ENCODE measurements around the gene CDS2.

DNA sequence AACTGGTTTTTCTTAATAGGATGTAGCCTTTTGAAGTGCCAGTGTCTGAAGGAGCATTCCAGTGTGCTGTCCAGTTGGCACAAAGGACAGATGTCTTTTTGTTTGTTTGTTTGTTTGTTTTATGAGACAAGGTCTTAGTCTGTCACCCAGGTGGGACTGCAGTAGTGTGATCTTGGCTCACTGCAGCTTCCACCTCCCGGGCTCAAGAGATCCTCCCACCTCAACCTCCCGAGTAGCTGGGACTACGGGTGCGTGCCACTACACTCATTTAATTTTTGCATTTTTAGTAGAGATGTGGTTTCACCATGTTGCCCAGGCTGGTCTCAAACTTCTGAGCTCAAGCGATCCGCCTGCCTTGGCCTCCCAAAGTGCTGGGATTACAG, 27.7 kb downstream of the CDS2 start:
- TF ChIP-seq, protein P1, sequence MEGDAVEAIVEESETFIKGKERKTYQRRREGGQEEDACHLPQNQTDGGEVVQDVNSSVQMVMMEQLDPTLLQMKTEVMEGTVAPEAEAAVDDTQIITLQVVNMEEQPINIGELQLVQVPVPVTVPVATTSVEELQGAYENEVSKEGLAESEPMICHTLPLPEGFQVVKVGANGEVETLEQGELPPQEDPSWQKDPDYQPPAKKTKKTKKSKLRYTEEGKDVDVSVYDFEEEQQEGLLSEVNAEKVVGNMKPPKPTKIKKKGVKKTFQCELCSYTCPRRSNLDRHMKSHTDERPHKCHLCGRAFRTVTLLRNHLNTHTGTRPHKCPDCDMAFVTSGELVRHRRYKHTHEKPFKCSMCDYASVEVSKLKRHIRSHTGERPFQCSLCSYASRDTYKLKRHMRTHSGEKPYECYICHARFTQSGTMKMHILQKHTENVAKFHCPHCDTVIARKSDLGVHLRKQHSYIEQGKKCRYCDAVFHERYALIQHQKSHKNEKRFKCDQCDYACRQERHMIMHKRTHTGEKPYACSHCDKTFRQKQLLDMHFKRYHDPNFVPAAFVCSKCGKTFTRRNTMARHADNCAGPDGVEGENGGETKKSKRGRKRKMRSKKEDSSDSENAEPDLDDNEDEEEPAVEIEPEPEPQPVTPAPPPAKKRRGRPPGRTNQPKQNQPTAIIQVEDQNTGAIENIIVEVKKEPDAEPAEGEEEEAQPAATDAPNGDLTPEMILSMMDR (IDR thresholded peaks at IDR 0.05) = no peak
- TF ChIP-seq POLR2AphosphoS5 (IDR thresholded peaks at IDR 0.05) = no peak
